ENCODE results near the gene TCEAL8. TPM values are rescaled to one million over a fixed set of nuclear protein-coding genes. Genes with fewer than 3 reads are reported as not detected.

Gene TCEAL8
- total RNA-seq: 10 to 100 TPM; 13.8 to 25.5 (median 20.4) TPM
- 47.0 TPM for total RNA-seq (2013)
- 3.3 to 40.3 (median 20.4) reads per million in 29 experiments for total RNA-seq

GRCh38 chrX:103254921-103255493 lies at the start of gene TCEAL8:
Gene TCEAL8 (minus strand): TSS chrX:103255155. CDS start chrX:103253979, 1,176 bp downstream.
- ATAC-seq (replicated peaks in 1 of 4) (peak; percentile 82 to 95 (median 86)), DNase-seq (peak; percentile 25 to 81 (median 50))
- peak within 1 kb of the TSS; percentile 82 to 84 for H3K4me3 ChIP-seq (ENCODE audit: control insufficient read depth in 1 of 2, extremely low read depth in 1 of 2, low read length in 1 of 2)
- H3K27ac ChIP-seq (ENCODE audit: low read length): peak within 1 kb of the TSS; percentile 85
- peak within 1 kb of the TSS; percentile 92 to 96 for H3K27ac Mint-ChIP-seq
- no peaks in the 10 kb centered on the region for H3K27me3 ChIP-seq (replicated peaks in 1 of 2; ENCODE audit: control insufficient read depth in 2 of 2, extremely low read depth in 1 of 2, insufficient read depth in 2 of 2, low read length in 1 of 2)
- ChIA-PET POLR2A (no interaction called here), CTCF (interaction anchor here (0.6 kb wide), 2 partner anchors 186 to 1099 kb away, joined by 3 read pairs; partner anchors contain the start of gene BEX5 (in 1 of the 2))
- peaks cover 0 to 17% of the 10 kb centered on the region in 2 donors for H3K27me3 Mint-ChIP-seq
- H3K9me3 Mint-ChIP-seq: no peaks in the 10 kb centered on the region
- no peaks in the 10 kb centered on the region for H3K36me3 ChIP-seq (ENCODE audit: control insufficient read depth in 2 of 2, extremely low read depth in 1 of 2, insufficient read depth in 1 of 2, low read length in 1 of 2)
- 0% methylated on average over 9 of the region's 22 CpGs for WGBS (ENCODE audit: insufficient coverage)
- no peaks in the 10 kb centered on the region for H3K9me3 ChIP-seq
- peaks cover 15 to 28% (median 24%) of the 10 kb centered on the region in 3 donors for H3K4me1 Mint-ChIP-seq
- H3K4me3 Mint-ChIP-seq: peak within 1 kb of the TSS; percentile 88 to 98 (median 96)
- peaks cover 0 to 14% of the 10 kb centered on the region in 2 experiments for H3K4me1 ChIP-seq (ENCODE audit: control insufficient read depth in 1 of 2, extremely low read depth in 1 of 2, insufficient read depth in 2 of 2, low read length in 2 of 2)
- peaks cover 2% of the 10 kb centered on the region for H3K36me3 Mint-ChIP-seq

DNA sequence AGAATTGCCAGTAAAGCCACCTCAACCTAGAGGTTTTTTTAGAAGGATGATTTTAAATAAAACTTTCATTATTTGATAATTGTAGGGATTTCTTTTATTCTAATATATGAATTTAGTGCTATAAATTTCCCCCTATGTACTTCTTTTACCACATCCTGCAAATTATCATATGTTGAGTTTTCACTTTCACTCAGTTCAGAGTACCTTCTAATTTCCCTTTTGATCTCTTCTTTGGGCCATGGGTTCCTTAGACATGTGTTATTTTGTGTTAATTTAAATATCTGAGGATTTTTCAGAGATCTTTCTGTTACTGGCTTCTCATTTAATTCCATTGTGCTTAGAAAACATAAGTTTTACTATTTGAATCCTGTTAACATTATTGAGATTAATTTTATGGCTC lies 49.8 kb upstream of the TCEAL8 start:
- Histone ChIP-seq H3K4me1 (ENCODE audit: control insufficient read depth in 1 of 2, extremely low read depth in 1 of 2, insufficient read depth in 2 of 2, low read length in 2 of 2) (peaks cover 0 to 3% of the 10 kb centered on the region in 2 experiments), H3K36me3 (ENCODE audit: control insufficient read depth in 2 of 2, extremely low read depth in 1 of 2, insufficient read depth in 1 of 2, low read length in 1 of 2) (no peaks in the 10 kb centered on the region), H3K4me3 (ENCODE audit: control insufficient read depth in 1 of 2, extremely low read depth in 1 of 2, low read length in 1 of 2) (no peak overlapping the region), H3K27ac (ENCODE audit: low read length) (no peak overlapping the region), H3K9me3 (no peaks in the 10 kb centered on the region), H3K27me3 (replicated peaks in 1 of 2; ENCODE audit: control insufficient read depth in 2 of 2, extremely low read depth in 1 of 2, insufficient read depth in 2 of 2, low read length in 1 of 2) (no peaks in the 10 kb centered on the region)
- CTCF ChIA-PET: no interaction called here
- H3K27me3 Mint-ChIP-seq: peaks cover 0 to 3% of the 10 kb centered on the region in 2 donors
- DNase-seq (no peak), ATAC-seq (replicated peaks in 1 of 4) (peak in 1 of 4 experiments; percentile 50)
- H3K4me3 Mint-ChIP-seq: no peak overlapping the region
- peaks cover 3 to 7% (median 7%) of the 10 kb centered on the region in 3 donors for H3K4me1 Mint-ChIP-seq
- POLR2A ChIA-PET: no interaction called here
- peaks cover 4% of the 10 kb centered on the region for H3K36me3 Mint-ChIP-seq
- no peaks in the 10 kb centered on the region for H3K9me3 Mint-ChIP-seq
- no peak overlapping the region for H3K27ac Mint-ChIP-seq

DNA sequence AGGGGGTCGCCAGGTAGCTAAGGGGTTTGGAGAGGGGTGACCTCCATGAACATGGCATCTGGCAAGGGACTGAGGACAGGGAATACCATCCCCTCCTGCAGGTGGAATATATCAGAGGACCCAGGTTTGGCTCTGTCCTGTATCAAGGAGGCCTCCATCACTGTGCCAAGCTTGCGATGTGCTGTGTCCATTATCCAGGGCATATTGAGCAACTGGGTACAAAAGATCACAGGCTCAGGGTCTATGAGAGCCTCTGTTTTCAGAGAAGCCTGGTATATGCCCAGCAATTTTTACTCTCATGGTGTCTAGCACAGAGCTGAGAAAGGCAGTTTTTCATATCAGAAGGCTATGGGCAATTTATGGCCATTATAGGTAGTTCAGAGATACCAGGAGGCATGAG lies 38.2 kb upstream of the TCEAL8 start:
- Histone ChIP-seq H3K27ac (ENCODE audit: low read length) (no peak overlapping the region), H3K9me3 (no peaks in the 10 kb centered on the region), H3K27me3 (replicated peaks in 1 of 2; ENCODE audit: control insufficient read depth in 2 of 2, extremely low read depth in 1 of 2, insufficient read depth in 2 of 2, low read length in 1 of 2) (no peaks in the 10 kb centered on the region), H3K4me1 (ENCODE audit: control insufficient read depth in 1 of 2, extremely low read depth in 1 of 2, insufficient read depth in 2 of 2, low read length in 2 of 2) (no peaks in the 10 kb centered on the region), H3K4me3 (ENCODE audit: control insufficient read depth in 1 of 2, extremely low read depth in 1 of 2, low read length in 1 of 2) (no peak overlapping the region), H3K36me3 (ENCODE audit: control insufficient read depth in 2 of 2, extremely low read depth in 1 of 2, insufficient read depth in 1 of 2, low read length in 1 of 2) (no peaks in the 10 kb centered on the region)
- Mint-ChIP-seq H3K27ac (no peak overlapping the region), H3K27me3 (peaks cover 5 to 39% of the 10 kb centered on the region in 2 donors), H3K36me3 (no peaks in the 10 kb centered on the region), H3K4me3 (no peak overlapping the region), H3K4me1 (no peaks in the 10 kb centered on the region), H3K9me3 (peaks cover 0 to 2% (median 0%) of the 10 kb centered on the region in 3 donors)
- no CpG with 5 or more reads among the region's 2 CpGs for WGBS (ENCODE audit: insufficient coverage)
- ATAC-seq (replicated peaks in 1 of 4) (no peak), DNase-seq (no peak)
- ChIA-PET POLR2A (no interaction called here), CTCF (interaction anchor here in 1 of 2 donors (0.6 kb wide), 1 partner anchor 51 kb away, joined by 3 read pairs; no protein-coding TSS in a partner anchor)

GRCh38 chrX:103279624-103280023 lies 24.7 kb upstream of the TCEAL8 start:
- no peak for ATAC-seq (replicated peaks in 1 of 4)
- Histone ChIP-seq H3K4me3 (ENCODE audit: control insufficient read depth in 1 of 2, extremely low read depth in 1 of 2, low read length in 1 of 2) (no peak overlapping the region), H3K4me1 (ENCODE audit: control insufficient read depth in 1 of 2, extremely low read depth in 1 of 2, insufficient read depth in 2 of 2, low read length in 2 of 2) (peaks cover 0 to 8% of the 10 kb centered on the region in 2 experiments), H3K9me3 (no peaks in the 10 kb centered on the region), H3K27me3 (replicated peaks in 1 of 2; ENCODE audit: control insufficient read depth in 2 of 2, extremely low read depth in 1 of 2, insufficient read depth in 2 of 2, low read length in 1 of 2) (peaks cover 3 to 22% of the 10 kb centered on the region in 2 experiments), H3K36me3 (ENCODE audit: control insufficient read depth in 2 of 2, extremely low read depth in 1 of 2, insufficient read depth in 1 of 2, low read length in 1 of 2) (no peaks in the 10 kb centered on the region), H3K27ac (ENCODE audit: low read length) (no peak overlapping the region)
- ChIA-PET CTCF (no interaction called here), POLR2A (no interaction called here)
- peaks cover 0 to 4% (median 0%) of the 10 kb centered on the region in 3 donors for H3K9me3 Mint-ChIP-seq
- H3K27ac Mint-ChIP-seq: no peak overlapping the region
- no peak overlapping the region for H3K4me3 Mint-ChIP-seq
- H3K36me3 Mint-ChIP-seq: no peaks in the 10 kb centered on the region
- peaks cover 0 to 9% (median 8%) of the 10 kb centered on the region in 3 donors for H3K4me1 Mint-ChIP-seq
- no CpG with 5 or more reads among the region's 1 CpG for WGBS (ENCODE audit: insufficient coverage)
- peaks cover 40 to 63% of the 10 kb centered on the region in 2 donors for H3K27me3 Mint-ChIP-seq
- DNase-seq: no peak

DNA sequence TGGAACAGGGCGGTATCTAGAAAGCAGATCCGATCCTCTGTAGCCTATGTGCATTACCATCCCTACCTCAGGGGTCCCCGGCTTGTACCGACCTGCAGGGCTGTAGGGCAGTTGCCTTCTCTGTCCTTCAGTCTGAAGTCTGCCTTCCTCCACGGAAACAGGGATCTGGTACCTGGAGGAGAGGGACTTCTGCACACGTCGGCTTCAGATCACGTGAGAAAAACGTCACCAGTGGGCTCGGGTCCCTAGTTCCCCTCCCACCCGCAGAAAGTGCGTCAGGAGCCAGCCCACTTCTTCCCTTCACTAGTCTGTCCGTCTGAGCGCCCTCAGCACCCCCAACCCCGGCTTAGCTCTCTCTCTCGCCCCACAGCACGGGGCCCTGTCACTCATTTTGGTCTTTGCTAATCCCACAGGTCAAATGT lies 21.6 kb upstream of the TCEAL8 start, which contains the start of gene TCEAL5:
TSS of gene TCEAL5 (minus strand) at position 170 of the 422 bp plus-strand sequence. CDS start 2,187 bp downstream, outside the sequence.
- DNase-seq: no peak
- peak in 2 of 4 experiments; percentile 24 to 52 for ATAC-seq (replicated peaks in 1 of 4)
- H3K27ac ChIP-seq (ENCODE audit: low read length): no peak within 1 kb of the TSS
- POLR2A ChIA-PET: interaction anchor here in 1 of 2 donors (0.7 kb wide), 1 partner anchor 13 kb away, joined by 3 read pairs; no protein-coding TSS in a partner anchor
- peaks cover 0 to 8% of the 10 kb centered on the region in 2 experiments for H3K4me1 ChIP-seq (ENCODE audit: control insufficient read depth in 1 of 2, extremely low read depth in 1 of 2, insufficient read depth in 2 of 2, low read length in 2 of 2)
- Mint-ChIP-seq H3K4me3 (peak within 1 kb of the TSS; percentile 29 to 58 (median 56)), H3K27ac (no peak within 1 kb of the TSS), H3K4me1 (peaks cover 0 to 9% (median 8%) of the 10 kb centered on the region in 3 donors), H3K27me3 (peaks cover 46 to 65% of the 10 kb centered on the region in 2 donors), H3K36me3 (no peaks in the 10 kb centered on the region), H3K9me3 (no peaks in the 10 kb centered on the region)
- WGBS (ENCODE audit: insufficient coverage): 0% methylated on average over 2 of the region's 17 CpGs
- H3K36me3 ChIP-seq (ENCODE audit: control insufficient read depth in 2 of 2, extremely low read depth in 1 of 2, insufficient read depth in 1 of 2, low read length in 1 of 2): no peaks in the 10 kb centered on the region
- CTCF ChIA-PET: interaction anchor here in 1 of 2 donors (0.6 to 1.1 kb wide), 2 partner anchors 72 to 73 kb away, joined by 3 read pairs; no protein-coding TSS in a partner anchor
- H3K4me3 ChIP-seq (ENCODE audit: control insufficient read depth in 1 of 2, extremely low read depth in 1 of 2, low read length in 1 of 2): peak within 1 kb of the TSS in 1 of 2 donors; percentile 33
- H3K9me3 ChIP-seq: no peaks in the 10 kb centered on the region
- peaks cover 3 to 21% of the 10 kb centered on the region in 2 experiments for H3K27me3 ChIP-seq (replicated peaks in 1 of 2; ENCODE audit: control insufficient read depth in 2 of 2, extremely low read depth in 1 of 2, insufficient read depth in 2 of 2, low read length in 1 of 2)

DNA sequence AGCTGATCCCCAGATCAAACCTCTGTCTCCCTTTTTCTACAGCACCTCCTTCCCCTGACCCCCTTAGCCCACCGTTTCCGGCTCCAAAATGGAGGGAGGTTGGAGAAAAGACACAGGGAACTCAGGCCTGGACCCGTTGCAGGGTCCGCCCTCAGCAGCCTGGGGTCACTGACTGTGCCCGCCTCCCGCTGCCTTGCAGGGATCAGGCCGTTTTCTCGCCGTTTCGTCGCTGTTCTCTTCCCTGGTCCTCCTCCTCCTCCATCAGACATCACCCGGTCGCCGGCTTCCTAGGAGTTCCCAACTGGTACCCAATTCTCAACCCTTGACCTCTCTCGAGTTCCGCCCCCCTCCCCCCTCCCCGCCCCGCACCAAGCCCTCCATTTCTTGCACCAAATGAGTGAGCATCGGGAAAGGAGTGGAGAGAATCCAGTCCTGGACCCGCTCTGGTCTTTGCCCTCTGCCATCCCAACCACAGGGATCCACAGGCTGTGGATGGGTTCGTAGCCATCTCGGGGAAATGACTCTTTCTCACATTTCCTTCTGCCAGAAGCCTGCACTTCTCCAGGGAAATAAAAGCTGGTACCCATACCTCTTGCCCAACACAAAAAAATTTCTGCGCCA lies 21.1 kb upstream of the TCEAL8 start:
- H3K36me3 Mint-ChIP-seq: no peaks in the 10 kb centered on the region
- ChIA-PET CTCF (interaction anchor here in 1 of 2 donors (0.6 kb wide), 1 partner anchor 73 kb away, joined by 3 read pairs; no protein-coding TSS in a partner anchor), POLR2A (no interaction called here)
- H3K4me1 Mint-ChIP-seq: peaks cover 0 to 9% (median 8%) of the 10 kb centered on the region in 3 donors
- Histone ChIP-seq H3K9me3 (no peaks in the 10 kb centered on the region), H3K36me3 (ENCODE audit: control insufficient read depth in 2 of 2, extremely low read depth in 1 of 2, insufficient read depth in 1 of 2, low read length in 1 of 2) (no peaks in the 10 kb centered on the region), H3K4me1 (ENCODE audit: control insufficient read depth in 1 of 2, extremely low read depth in 1 of 2, insufficient read depth in 2 of 2, low read length in 2 of 2) (peaks cover 0 to 8% of the 10 kb centered on the region in 2 experiments), H3K27me3 (replicated peaks in 1 of 2; ENCODE audit: control insufficient read depth in 2 of 2, extremely low read depth in 1 of 2, insufficient read depth in 2 of 2, low read length in 1 of 2) (peaks cover 3 to 21% of the 10 kb centered on the region in 2 experiments), H3K4me3 (ENCODE audit: control insufficient read depth in 1 of 2, extremely low read depth in 1 of 2, low read length in 1 of 2) (peak overlapping the region in 1 of 2 donors; percentile 33), H3K27ac (ENCODE audit: low read length) (no peak overlapping the region)
- H3K27ac Mint-ChIP-seq: no peak overlapping the region
- peak overlapping the region in 2 of 3 donors; percentile 29 to 56 for H3K4me3 Mint-ChIP-seq
- WGBS (ENCODE audit: insufficient coverage): 59% methylated on average over 3 of the region's 23 CpGs
- H3K27me3 Mint-ChIP-seq: peaks cover 46 to 66% of the 10 kb centered on the region in 2 donors
- H3K9me3 Mint-ChIP-seq: no peaks in the 10 kb centered on the region
- no peak for ATAC-seq (replicated peaks in 1 of 4)
- no peak for DNase-seq

Data from T-cell (primary cell).